SK-N-SH (cell line): Measurements from ENCODE around the gene ADAP1. TPM values are rescaled to one million over a fixed set of nuclear protein-coding genes. Genes with fewer than 3 reads are reported as not detected.

Source experiments
- CTCF ChIA-PET: fragments of 300-600, 350-600 bp; formaldehyde crosslinking; extraction: SDS; loops from one replicate; lab custom pipeline; 2021; lab: Yijun Ruan, JAX
- POLR2A ChIA-PET: fragments of 350-600 bp; sonication (Branson Sonifier 250); formaldehyde crosslinking; extraction: SDS; loops from one replicate; lab custom pipeline; 2020; ENCODE audit warnings: antibody characterized with exemption, inconsistent platforms; lab: Yijun Ruan, JAX
- DNase-seq: peaks from one replicate; pipeline ENCODE4 v3.0.0; 2012
- H2AFZ ChIP-seq: fragments of 200-600 bp; sonication (generic); 2 replicates; pipeline ENCODE4 v1.8.1; 2016; ENCODE audit warnings: antibody characterized with exemption, mild to moderate bottlenecking, low read depth
- H3F3A ChIP-seq: fragments of 200-600 bp; sonication (generic); replicated peaks from 2 replicates; pipeline ENCODE3; 2016; ENCODE audit warnings: antibody characterized with exemption, mild to moderate bottlenecking; ENCODE audit not compliant: insufficient read depth
- H3K27ac ChIP-seq, 2 experiments: fragments of 200-500 bp in 1 of 2; fragments of 200-600 bp in 1 of 2; sonication (Bioruptor generic) in 1 of 2; sonication (generic), shearing (Covaris generic) in 1 of 2; 2 replicates each; pipeline versions ENCODE4 v1.5.1 to v1.6.1; 2014 to 2016; ENCODE audit warnings: low read depth in 2 of 2, inconsistent platforms in 1 of 2, low read length in 1 of 2, mild to moderate bottlenecking in 1 of 2, mixed read lengths in 1 of 2
- H3K27me3 ChIP-seq: fragments of 200-600 bp; sonication (generic), shearing (Covaris generic); 2 replicates; pipeline ENCODE4 v1.6.1; 2016; ENCODE audit warnings: mixed run types; ENCODE audit not compliant: insufficient read depth
- H3K36me3 ChIP-seq, 2 experiments: fragments of 200-500 bp in 1 of 2; fragments of 200-600 bp in 1 of 2; sonication (Bioruptor generic) in 1 of 2; sonication (generic) in 1 of 2; replicated peaks in 1 of 2; 2 replicates each; pipeline versions ENCODE3 to v1.5.1; 2014 to 2016; ENCODE audit warnings: low read length in 1 of 2, mild to moderate bottlenecking in 1 of 2; ENCODE audit not compliant: insufficient read depth in 2 of 2, control insufficient read depth in 1 of 2
- H3K4me1 ChIP-seq, 2 experiments: fragments of 200-500 bp in 1 of 2; fragments of 200-600 bp in 1 of 2; sonication (Bioruptor generic) in 1 of 2; sonication (generic), shearing (Covaris generic) in 1 of 2; 2 replicates each; pipeline versions ENCODE4 v1.5.1 to v1.6.1; 2014 to 2016; ENCODE audit warnings: low read depth in 1 of 2, low read length in 1 of 2, mixed run types in 1 of 2; ENCODE audit not compliant: insufficient read depth in 2 of 2, control insufficient read depth in 1 of 2
- H3K4me2 ChIP-seq: fragments of 200-600 bp; sonication (generic), shearing (Covaris generic); 2 replicates; pipeline ENCODE4 v1.6.1; 2017; ENCODE audit warnings: mixed run types
- H3K4me3 ChIP-seq, 2 experiments: fragments of 200-500 bp in 1 of 2; fragments of 200-600 bp in 1 of 2; sonication (Bioruptor generic) in 1 of 2; sonication (generic), shearing (Covaris generic) in 1 of 2; 2 replicates each; pipeline versions ENCODE4 v1.5.1 to v1.8.1; 2014 to 2016; ENCODE audit warnings: low read depth in 2 of 2, inconsistent platforms in 1 of 2, low read length in 1 of 2, mild to moderate bottlenecking in 1 of 2, mixed read lengths in 1 of 2, moderate library complexity in 1 of 2
- H3K79me2 ChIP-seq: fragments of 200-600 bp; sonication (generic); 2 replicates; pipeline ENCODE4 v1.8.1; 2017; ENCODE audit warnings: mild to moderate bottlenecking; ENCODE audit not compliant: insufficient read depth
- H3K9ac ChIP-seq: fragments of 200-600 bp; sonication (generic); 2 replicates; pipeline ENCODE4 v1.6.1; 2017; ENCODE audit warnings: mixed run types
- H3K9me2 ChIP-seq: fragments of 200-600 bp; sonication (generic); 2 replicates; pipeline ENCODE4 v1.6.1; 2017; ENCODE audit warnings: mixed run types
- H3K9me3 ChIP-seq: fragments of 200-600 bp; sonication (generic); 2 replicates; pipeline ENCODE4 v1.6.1; 2017; ENCODE audit warnings: mixed run types, mild to moderate bottlenecking, moderate library complexity
- H4K20me1 ChIP-seq: fragments of 200-600 bp; sonication (generic); 2 replicates; pipeline ENCODE4 v1.6.1; 2017; ENCODE audit warnings: mild to moderate bottlenecking, mixed run types; ENCODE audit not compliant: insufficient read depth
- CHD2 ChIP-seq: fragments of 150-350 bp; IDR thresholded peaks from 2 replicates; pipeline ENCODE4 v1.6.1; 2018; ENCODE audit warnings: low read length; ENCODE audit not compliant: partially characterized antibody
- ELF1 ChIP-seq: IDR thresholded peaks from 2 replicates; pipeline ENCODE4 v1.4.0; 2012
- EP300 ChIP-seq, 2 experiments: IDR thresholded peaks; 2 replicates each; pipeline versions ENCODE4 v1.4.0 to v1.6.1; 2012; ENCODE audit warnings: borderline replicate concordance in 1 of 2, low read depth in 1 of 2, low read length in 1 of 2
- FOSL2 ChIP-seq: IDR thresholded peaks from 2 replicates; pipeline ENCODE4 v1.4.0; 2012; ENCODE audit warnings: low read depth, mild to moderate bottlenecking, moderate library complexity, borderline replicate concordance
- FOXM1 ChIP-seq: IDR thresholded peaks from 2 replicates; pipeline ENCODE4 v1.4.0; 2012; ENCODE audit warnings: low read depth, mild to moderate bottlenecking
- GABPA ChIP-seq: IDR thresholded peaks from 2 replicates; pipeline ENCODE4 v1.4.0; 2012; ENCODE audit warnings: low read depth, mild to moderate bottlenecking
- JUND ChIP-seq: IDR thresholded peaks from 2 replicates; pipeline ENCODE4 v1.4.0; 2012
- MXI1 ChIP-seq: IDR thresholded peaks from 2 replicates; pipeline ENCODE4 v1.6.1; 2012; ENCODE audit warnings: mild to moderate bottlenecking, low read depth, low read length, improper control_type of control experiment
- NFIC ChIP-seq: IDR thresholded peaks from 2 replicates; pipeline ENCODE4 v1.4.0; 2012; ENCODE audit warnings: borderline replicate concordance
- RCOR1 ChIP-seq: fragments of 150-350 bp; IDR thresholded peaks from 2 replicates; pipeline ENCODE4 v1.6.1; 2017; ENCODE audit warnings: antibody characterized with exemption, low read length
- SIN3A ChIP-seq: IDR thresholded peaks from 2 replicates; pipeline ENCODE4 v1.6.1; 2012; ENCODE audit warnings: low read depth, mild to moderate bottlenecking, low read length, moderate library complexity, borderline replicate concordance
- TAF1 ChIP-seq: IDR thresholded peaks from 2 replicates; pipeline ENCODE4 v1.6.1; 2012; ENCODE audit warnings: low read depth, mild to moderate bottlenecking, low read length, moderate library complexity, borderline replicate concordance
- TCF12 ChIP-seq: IDR thresholded peaks from 2 replicates; pipeline ENCODE4 v1.4.0; 2012
- TEAD4 ChIP-seq: IDR thresholded peaks from 2 replicates; pipeline ENCODE4 v1.4.0; 2012; ENCODE audit warnings: mild to moderate bottlenecking, borderline replicate concordance; ENCODE audit not compliant: insufficient read depth
- WGBS: methylation state at CpG from one replicate; pipeline ENCODE4 v1.1.6; 2017; ENCODE audit warnings: low lambda C conversion rate; 5-methylcytosine and 5-hydroxymethylcytosine counted together
- polyA plus RNA-seq, 3 experiments: library from polyadenylated mRNA; depleted of rRNA; stranded (reverse); fragments of >200 nt; gene quantifications; 2 replicates each; pipeline ENCODE4 v1.2.3, GENCODE V29; 2012
- TF ChIP-seq, protein P1 (sequence below): IDR thresholded peaks from 2 replicates; pipeline ENCODE4 v1.4.0; 2012; ENCODE audit warnings: low read depth, borderline replicate concordance
- TF ChIP-seq, protein P2 (sequence below): IDR thresholded peaks from 2 replicates; pipeline ENCODE4 v1.6.1; 2012; ENCODE audit warnings: mild to moderate bottlenecking, low read depth, low read length, moderate library complexity
- TF ChIP-seq, protein P3 (sequence below): fragments of 200-600 bp; sonication (generic); IDR thresholded peaks from 2 replicates; pipeline ENCODE4 v1.6.1; 2017; ENCODE audit warnings: antibody characterized with exemption, mild to moderate bottlenecking, moderate library complexity

Gene ADAP1
- polyA plus RNA-seq, 1 of the 3 experiments (the other 2 are of a cell fraction) = 3.2 TPM

DNA sequence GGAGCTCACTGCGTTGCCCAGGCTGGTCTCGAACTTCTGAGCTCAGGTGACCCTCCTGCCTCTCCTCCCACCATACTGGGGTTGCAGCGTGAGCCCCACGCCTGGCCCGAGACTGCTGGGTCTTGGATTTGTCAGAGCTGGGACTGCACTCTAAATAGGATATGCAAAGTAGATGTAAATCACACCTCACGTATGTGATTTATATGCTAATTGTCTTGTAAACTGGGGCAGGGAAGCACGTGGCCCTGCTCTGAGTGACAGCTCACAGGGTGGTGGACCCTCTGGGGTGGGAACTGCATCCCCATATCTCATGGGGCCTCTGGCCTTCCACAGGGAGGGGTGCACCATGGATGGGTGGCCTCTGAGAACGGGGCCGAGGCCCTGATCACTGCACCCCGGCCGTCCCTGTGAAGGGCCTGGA is 44.0 kb downstream of the ADAP1 start:
- ChIA-PET POLR2A (interaction anchor here (1.3 kb wide), 1 partner anchor 9 kb away, joined by 4 read pairs; no protein-coding TSS in a partner anchor), CTCF (interaction anchor here (1.0 to 4.7 kb wide), 11 partner anchors 10 to 266 kb away, joined by 3 to 99 read pairs (median 12); partner anchors contain the start of genes ADAP1 and GPR146)
- Histone ChIP-seq H2AFZ (no peak overlapping the region), H3K9me3 (no peaks in the 10 kb centered on the region), H4K20me1 (no peaks in the 10 kb centered on the region), H3K4me1 (peaks cover 0 to 12% of the 10 kb centered on the region in 2 experiments; a peak in 1 of 4 replicates), H3K4me2 (no peak overlapping the region), H3K4me3 (no peak overlapping the region), H3K36me3 (no peaks in the 10 kb centered on the region), H3K27ac (no peak overlapping the region), H3K9ac (no peak overlapping the region), H3K27me3 (no peaks in the 10 kb centered on the region), H3F3A (peaks cover 3% of the 10 kb centered on the region), H3K79me2 (no peaks in the 10 kb centered on the region), H3K9me2 (no peaks in the 10 kb centered on the region)
- TF ChIP-seq EP300 (IDR thresholded peaks at IDR 0.05; ENCODE audit: borderline replicate concordance in 1 of 2, low read depth in 1 of 2, low read length in 1 of 2) (no peak), FOXM1 (no peak), SIN3A (no peak), CHD2 (no peak), MXI1 (no peak), NFIC (no peak)
- TF ChIP-seq, protein P1, sequence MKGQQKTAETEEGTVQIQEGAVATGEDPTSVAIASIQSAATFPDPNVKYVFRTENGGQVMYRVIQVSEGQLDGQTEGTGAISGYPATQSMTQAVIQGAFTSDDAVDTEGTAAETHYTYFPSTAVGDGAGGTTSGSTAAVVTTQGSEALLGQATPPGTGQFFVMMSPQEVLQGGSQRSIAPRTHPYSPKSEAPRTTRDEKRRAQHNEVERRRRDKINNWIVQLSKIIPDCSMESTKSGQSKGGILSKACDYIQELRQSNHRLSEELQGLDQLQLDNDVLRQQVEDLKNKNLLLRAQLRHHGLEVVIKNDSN = no peak
- TF ChIP-seq, protein P2, sequence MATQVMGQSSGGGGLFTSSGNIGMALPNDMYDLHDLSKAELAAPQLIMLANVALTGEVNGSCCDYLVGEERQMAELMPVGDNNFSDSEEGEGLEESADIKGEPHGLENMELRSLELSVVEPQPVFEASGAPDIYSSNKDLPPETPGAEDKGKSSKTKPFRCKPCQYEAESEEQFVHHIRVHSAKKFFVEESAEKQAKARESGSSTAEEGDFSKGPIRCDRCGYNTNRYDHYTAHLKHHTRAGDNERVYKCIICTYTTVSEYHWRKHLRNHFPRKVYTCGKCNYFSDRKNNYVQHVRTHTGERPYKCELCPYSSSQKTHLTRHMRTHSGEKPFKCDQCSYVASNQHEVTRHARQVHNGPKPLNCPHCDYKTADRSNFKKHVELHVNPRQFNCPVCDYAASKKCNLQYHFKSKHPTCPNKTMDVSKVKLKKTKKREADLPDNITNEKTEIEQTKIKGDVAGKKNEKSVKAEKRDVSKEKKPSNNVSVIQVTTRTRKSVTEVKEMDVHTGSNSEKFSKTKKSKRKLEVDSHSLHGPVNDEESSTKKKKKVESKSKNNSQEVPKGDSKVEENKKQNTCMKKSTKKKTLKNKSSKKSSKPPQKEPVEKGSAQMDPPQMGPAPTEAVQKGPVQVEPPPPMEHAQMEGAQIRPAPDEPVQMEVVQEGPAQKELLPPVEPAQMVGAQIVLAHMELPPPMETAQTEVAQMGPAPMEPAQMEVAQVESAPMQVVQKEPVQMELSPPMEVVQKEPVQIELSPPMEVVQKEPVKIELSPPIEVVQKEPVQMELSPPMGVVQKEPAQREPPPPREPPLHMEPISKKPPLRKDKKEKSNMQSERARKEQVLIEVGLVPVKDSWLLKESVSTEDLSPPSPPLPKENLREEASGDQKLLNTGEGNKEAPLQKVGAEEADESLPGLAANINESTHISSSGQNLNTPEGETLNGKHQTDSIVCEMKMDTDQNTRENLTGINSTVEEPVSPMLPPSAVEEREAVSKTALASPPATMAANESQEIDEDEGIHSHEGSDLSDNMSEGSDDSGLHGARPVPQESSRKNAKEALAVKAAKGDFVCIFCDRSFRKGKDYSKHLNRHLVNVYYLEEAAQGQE = no peak
- WGBS = 99% methylated on average over 9 of the region's 11 CpGs
- DNase-seq = no peak

DNA sequence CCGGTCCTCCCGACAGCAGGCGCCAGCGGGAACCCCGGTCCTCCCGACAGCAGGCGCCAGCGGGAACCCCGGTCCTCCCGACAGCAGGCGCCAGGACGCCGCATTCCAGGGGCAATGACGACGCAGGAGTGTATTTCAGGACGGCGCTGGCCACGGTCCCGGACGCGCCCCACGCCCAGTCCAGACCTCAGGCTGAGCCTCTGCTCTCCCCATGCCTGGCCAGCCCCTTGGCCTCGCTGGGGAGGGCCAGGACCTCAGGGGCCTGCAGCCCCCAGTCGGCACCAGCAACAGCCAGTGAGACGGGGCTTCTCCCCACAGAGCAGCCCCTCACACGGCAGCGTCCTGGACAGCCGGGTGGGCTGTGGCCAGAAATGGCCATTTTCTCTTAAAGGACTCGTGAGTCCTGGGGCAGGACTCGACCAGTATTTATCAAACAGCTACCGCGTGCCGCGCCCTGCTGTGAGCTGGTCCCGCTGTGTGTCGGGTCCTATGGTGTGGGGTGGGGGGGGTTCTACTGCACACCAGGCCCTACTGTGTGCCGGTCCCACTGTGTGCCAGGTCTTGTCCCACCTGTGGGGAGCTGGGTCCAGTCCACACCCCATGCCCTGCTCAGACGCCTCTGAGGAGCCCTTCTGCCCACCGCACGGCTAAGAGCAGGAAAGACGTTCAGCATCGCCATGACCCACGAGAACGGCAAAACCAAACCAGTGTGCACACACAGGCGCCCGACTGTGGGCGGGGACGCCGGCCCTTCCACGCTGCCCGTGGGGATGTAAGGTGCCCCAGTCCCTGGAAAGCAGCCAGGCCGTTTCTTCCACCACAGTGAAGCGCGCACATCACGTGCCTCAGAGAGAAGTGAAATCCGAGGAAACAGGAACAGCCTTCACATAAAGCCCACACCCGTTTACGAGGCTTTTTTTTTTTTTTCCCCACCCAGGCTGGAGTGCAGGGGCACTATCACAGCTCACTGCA is 44.8 kb downstream of the ADAP1 start:
- peak overlapping the region; percentile 48; the same call in 1 of the 2 replicates for H3K4me2 ChIP-seq
- H4K20me1 ChIP-seq = no peaks in the 10 kb centered on the region
- H3K27ac ChIP-seq = no peak overlapping the region
- CTCF ChIA-PET = interaction anchor here (0.6 to 4.7 kb wide), 36 partner anchors 8 to 326 kb away, joined by 3 to 99 read pairs (median 6); partner anchors contain the start of genes ADAP1, COX19, CYP2W1 and GPER1
- no peaks in the 10 kb centered on the region for H3K9me2 ChIP-seq
- WGBS = 48% methylated on average over 49 of the region's 58 CpGs
- POLR2A ChIA-PET = interaction anchor here (0.7 to 1.3 kb wide), 2 partner anchors 8 to 44 kb away, joined by 4 to 6 read pairs; no protein-coding TSS in a partner anchor
- H3K79me2 ChIP-seq = no peaks in the 10 kb centered on the region
- no peaks in the 10 kb centered on the region for H3K27me3 ChIP-seq
- DNase-seq = peak; percentile 82
- peaks cover 4% of the 10 kb centered on the region in 2 experiments; a peak in 3 of 4 replicates for H3K4me1 ChIP-seq
- H3K9me3 ChIP-seq = no peaks in the 10 kb centered on the region
- peak overlapping the region in 1 of 2 experiments; percentile 37; a peak in 2 of 4 replicates for H3K4me3 ChIP-seq
- H2AFZ ChIP-seq = peak overlapping the region; percentile 42; the same call in 1 of the 2 replicates
- peak overlapping the region; percentile 9; the same call in 1 of the 2 replicates for H3K9ac ChIP-seq
- peaks cover 3% of the 10 kb centered on the region for H3F3A ChIP-seq
- no peaks in the 10 kb centered on the region for H3K36me3 ChIP-seq
- TF ChIP-seq TCF12 (no peak), FOSL2 (no peak), TAF1 (no peak), TEAD4 (0 out of 2 replicates have a peak, but pooled peaks have one; percentile 29), JUND (no peak), RCOR1 (no peak), ELF1 (no peak), CHD2 (no peak), GABPA (no peak)
- TF ChIP-seq, protein P3, sequence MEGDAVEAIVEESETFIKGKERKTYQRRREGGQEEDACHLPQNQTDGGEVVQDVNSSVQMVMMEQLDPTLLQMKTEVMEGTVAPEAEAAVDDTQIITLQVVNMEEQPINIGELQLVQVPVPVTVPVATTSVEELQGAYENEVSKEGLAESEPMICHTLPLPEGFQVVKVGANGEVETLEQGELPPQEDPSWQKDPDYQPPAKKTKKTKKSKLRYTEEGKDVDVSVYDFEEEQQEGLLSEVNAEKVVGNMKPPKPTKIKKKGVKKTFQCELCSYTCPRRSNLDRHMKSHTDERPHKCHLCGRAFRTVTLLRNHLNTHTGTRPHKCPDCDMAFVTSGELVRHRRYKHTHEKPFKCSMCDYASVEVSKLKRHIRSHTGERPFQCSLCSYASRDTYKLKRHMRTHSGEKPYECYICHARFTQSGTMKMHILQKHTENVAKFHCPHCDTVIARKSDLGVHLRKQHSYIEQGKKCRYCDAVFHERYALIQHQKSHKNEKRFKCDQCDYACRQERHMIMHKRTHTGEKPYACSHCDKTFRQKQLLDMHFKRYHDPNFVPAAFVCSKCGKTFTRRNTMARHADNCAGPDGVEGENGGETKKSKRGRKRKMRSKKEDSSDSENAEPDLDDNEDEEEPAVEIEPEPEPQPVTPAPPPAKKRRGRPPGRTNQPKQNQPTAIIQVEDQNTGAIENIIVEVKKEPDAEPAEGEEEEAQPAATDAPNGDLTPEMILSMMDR = no peak
